Activated T-cell treated with anti-CD3 and anti-CD28 coated beads for 4 hours (primary cell): ENCODE measurements around the gene MAP3K4.

ENCODE experiments used
- DNase-seq: peaks from one replicate; pipeline ENCODE4 v3.0.0-alpha.2; 2020

MAP3K4 gene

DNA sequence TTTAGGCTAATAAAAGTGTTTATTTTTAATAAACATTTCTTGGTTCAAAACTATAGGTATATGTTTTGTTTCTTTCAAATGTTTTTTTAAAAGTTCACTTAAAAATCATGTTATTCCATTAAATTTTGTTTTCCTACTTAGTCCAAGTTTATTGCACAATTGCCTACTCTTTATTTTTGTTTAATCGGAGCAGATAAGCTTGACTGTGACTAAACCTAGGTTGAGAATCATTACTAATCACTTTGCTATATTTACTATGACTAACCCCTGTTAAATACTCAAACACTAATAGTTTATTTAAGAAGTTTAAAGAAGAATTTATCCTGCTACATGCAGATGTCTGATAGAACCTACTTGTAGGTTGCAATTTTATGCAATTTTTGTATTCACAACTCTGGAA, 18.8 kb downstream of the MAP3K4 start:
- DNase-seq, result no peak

GRCh38 chr6:161011492-161012480, 20.2 kb downstream of the MAP3K4 start:
- no peak for DNase-seq

DNA sequence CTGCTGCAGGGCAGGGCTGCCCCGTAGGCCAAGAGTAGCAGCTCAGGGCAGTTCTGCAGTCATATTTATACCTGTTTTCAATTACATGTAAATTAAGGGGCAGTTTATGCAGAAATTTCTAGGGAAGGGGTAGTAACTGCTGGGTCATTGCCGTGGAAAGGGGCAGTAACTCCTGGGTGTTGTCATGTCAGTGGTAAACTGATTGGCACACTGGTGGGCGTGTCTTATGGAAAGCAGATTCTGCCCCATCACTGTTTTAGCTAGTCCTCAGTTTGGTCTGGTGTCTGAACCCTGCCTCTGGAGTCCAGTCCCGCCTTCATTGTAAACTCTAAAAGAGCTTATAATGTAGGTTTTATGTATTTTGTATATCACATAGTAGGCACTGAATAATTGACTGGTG, 22.1 kb downstream of the MAP3K4 start:
- DNase-seq, result no peak

- no peak for DNase-seq
These were observed 26.4 kb downstream of the MAP3K4 start for GRCh38 chr6:161017766-161018564.

DNA sequence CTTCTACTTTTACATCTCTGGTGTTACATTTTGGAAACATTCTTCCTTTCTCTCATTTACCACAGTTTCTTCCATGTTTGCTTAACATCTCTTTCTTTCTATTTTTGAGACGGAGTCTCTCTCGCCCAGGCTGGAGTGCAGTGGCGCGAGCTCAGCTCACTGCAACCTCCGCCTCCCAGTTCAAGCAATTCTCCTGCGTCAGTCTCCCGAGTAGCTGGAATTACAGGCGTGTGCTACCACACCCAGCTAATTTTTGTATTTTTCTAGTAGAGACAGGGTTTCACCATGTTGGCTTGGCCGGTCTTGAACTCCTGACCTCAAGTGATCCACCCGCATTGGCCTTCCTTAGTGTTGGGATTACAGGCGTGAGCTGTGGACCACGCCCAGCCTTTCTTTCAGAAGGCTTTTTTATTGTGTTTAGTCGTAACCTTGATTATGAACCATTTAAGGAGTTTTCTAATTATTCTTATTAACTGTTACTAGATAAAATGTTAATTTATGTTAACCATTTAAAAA, 27.8 kb downstream of the MAP3K4 start:
- no peak for DNase-seq

DNA sequence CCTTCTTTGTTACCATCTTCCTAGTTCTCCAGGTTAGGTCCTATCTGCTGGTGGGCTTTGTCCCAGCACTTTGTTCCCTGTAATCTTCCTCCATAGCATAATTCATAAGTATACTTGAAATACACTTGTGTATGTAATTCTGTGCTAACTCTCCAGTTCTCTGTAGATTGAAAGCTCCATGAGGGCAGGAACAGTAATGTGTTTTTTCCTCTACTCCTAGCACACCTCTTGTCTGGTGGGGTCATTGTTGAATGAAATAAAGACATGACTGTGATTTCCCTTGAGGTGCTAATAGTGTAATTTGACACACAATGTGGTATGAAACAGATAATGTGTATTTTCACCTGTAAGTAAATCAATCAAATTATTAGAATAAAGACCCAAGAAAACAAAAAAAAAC, 30.0 kb downstream of the MAP3K4 start:
- DNase-seq, result no peak

DNA sequence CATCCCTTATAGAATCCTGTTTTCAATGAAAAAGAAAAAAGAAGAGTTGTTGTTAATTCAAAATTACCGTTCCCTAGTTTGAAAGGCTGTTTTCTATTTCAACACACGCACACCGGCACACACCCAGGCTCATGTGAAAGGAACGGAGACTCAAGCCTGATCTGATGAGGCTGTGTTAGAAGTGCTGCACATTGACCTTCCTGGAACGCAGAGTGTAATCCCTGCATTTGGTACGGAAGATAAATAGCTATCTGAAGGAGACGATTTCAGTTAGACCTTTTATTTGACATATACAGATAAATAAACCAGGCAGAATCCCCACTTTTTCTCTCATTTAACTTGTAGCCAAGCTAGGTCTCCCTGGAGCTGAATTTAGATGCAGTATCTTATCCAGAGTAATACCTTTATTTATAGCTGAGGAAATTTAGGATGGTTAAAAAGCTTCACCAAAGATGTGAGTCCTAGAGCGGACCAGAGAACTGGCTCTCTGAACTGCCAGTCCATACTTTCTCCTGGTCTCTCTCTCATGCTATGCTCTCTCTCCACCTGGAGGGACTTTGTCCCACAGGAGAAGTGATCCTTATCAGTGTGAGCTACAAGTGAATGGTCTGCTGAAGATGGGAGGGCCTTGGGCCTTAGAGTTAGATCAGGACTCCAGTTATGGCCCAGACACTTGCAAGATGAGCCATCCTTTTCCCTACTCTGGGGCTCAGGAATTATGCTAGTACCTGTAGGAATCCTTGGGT, 30.6 kb downstream of the MAP3K4 start:
- DNase-seq, result no peak

DNA sequence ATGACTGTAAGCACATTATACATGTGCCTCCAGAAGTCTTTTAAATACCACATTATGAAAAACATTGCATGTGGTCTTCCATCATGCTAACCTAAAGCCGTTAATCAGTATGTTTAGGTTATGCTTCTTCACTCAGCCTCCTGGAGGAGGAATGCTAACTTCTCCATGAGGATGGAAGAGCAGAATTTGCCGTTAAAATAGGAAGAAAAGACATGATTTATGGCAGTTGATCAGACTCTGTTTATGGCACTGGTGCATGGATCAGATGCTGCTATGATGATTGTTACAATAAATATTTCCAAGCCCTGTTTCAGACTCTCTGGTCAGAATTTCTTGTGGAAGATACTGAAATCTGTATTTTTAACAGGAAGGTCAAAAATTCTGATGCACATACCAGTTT, 31.7 kb downstream of the MAP3K4 start:
- DNase-seq, result no peak

DNA sequence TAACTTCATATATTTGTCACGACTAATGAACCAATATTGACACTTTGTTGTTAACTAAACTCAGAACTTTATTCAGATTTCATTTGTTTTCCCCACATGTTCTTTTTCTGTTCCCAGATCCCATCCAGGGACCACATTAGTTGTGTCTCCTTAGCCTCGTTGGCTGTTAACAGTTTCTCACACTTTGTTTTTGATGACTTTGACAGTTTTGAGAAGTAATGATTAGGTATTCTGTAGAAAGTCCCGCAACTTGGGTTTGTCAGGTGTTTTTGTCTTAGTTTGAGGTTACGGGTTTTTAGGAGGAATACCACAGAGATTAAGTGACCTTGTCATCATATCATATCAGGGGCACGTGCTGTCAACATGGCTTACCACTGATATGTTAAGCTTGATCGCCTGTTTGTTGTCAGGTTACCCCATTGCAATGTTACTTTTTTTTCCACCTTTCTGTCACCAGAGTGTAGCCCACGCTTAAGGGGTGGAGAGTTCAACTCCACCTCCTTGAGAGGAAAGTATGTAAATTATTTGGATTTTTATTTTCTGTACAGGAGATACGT, 32.9 kb downstream of the MAP3K4 start:
- DNase-seq, result no peak

DNA sequence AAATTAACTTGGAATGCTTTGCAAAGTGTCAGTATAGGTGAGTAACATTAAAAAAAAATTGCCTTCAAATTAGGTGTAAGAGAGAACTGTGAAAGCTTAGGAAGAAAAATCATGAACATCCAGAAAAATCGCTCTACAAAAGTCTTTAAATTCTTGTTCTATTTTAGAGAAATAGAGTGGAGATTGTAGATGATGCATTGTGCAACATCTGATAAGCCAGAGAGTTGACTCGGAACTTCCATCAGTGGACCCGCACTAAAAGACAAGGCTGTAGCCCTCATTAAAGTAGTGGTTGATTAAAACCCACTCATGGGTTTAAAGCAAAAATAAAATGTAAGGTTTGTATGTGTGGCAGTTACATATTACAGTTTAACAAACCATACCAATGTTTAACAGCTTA, 35.8 kb downstream of the MAP3K4 start:
- no peak for DNase-seq

GRCh38 chr6:161029195-161029809, 37.7 kb downstream of the MAP3K4 start:
- DNase-seq, result no peak

DNA sequence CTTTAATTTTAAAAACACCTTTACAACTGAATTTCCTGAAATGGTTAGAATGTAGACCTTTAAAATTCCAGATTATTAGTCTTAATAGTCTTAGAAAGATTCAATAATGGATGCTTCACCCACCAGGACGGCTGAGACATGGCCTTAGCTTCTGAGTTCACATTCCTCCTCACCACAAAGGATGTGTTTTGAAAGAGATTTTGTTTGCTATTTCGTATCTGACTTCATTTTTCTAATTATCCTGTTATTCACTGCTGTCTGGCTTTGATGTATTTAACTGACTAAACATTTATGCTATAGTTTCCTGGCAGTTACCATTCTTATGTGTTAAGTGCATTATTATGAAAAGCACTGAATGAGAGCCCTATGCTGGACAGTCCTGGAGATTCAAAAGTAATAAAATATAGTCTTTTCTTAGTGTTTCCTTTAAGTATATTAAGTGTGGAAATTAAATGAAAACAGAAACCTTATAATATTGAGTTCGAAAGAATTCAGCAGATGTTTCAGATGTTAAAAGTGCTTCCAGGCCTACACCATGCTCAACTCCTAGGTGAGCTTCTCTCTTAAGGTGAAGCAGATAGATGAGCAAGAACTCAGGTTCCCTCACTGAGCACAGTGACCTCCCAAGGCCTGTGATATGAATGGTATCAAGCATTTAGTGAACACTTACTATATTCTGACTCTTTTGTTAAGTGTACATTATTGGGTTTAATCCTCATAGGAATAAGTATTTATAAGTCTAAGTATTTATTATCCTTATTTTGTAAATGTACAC, 40.3 kb downstream of the MAP3K4 start:
- DNase-seq, result no peak

DNA sequence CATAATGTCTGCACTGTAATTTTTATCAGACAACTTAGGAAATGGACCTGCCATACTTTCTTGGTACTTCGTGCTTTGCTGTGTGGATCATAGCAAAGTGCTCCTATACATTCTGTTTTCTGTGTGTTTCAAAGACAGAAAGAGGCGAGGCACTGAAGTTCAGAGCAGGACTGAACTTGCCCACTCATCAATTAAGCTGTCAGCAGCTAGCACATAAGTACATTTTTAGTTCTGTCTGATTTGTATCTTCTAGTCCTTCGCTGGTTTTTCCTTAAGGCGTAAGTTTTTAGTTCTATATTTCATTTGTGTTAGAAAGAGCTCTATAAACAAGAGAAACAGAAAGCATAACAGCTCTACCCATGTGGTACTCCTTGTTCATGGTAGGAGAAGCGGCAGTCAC, 42.1 kb downstream of the MAP3K4 start:
- no peak for DNase-seq

DNA sequence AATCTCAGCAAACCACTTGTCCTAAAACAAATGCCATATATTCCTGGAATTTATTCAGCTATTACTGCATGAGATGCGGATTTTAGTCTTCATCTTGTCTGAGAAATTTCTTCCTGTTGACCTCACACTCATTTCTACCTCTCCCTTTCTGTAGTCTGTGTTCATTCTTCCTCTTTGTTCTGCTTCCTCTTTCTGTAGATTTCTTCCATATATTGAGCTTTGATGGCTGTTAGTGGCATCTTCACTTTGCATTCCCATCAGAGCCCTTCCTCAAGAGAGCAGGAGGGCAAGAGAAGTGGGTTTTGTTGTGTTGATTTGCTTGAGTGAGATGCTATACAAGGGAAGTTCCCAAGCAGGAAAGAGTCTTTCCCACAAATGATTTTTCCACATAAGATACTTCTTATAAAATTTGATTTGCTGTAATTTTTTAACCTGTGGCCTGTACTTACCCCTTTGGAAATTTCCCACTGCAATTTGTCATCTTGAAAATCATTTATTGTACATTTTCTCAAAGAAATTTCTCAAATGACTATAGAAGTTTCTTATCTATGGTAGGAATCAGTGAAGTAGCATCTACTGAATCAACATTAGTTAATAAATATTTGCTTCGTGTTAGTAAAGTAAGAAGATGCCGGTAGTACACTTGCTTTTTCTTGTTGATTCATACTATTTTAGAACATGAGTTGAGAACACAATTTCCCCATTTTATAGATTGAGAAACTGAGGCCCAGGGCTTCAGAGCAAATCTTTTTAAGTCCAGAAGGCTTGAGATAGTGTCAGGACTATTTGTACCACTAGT, 43.8 kb downstream of the MAP3K4 start:
- DNase-seq, result no peak

DNA sequence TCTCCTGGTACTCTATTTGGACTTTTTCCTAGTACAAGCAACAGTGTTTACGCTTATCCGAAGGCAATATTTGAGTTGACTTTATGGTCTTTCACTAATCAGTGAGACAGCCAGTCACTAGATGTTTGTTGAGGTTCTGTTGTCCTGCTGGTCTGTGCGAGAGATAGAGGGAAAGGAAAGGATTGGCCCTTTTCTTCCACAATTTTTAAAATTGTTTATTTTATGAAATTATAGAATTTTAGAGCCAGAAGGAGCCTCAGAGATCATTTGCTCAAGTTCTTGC, 44.4 kb downstream of the MAP3K4 start:
- DNase-seq, result no peak

GRCh38 chr6:161037873-161038228, 46.3 kb downstream of the MAP3K4 start:
- DNase-seq, result no peak

GRCh38 chr6:161038229-161039031, 46.9 kb downstream of the MAP3K4 start:
- DNase-seq, result no peak

GRCh38 chr6:161041274-161041673, 49.7 kb downstream of the MAP3K4 start:
- DNase-seq, result no peak

GRCh38 chr6:161044335-161044734, 52.8 kb downstream of the MAP3K4 start:
- DNase-seq, result no peak

GRCh38 chr6:161048641-161049040, 57.1 kb downstream of the MAP3K4 start:
- no peak for DNase-seq
